Loucy (cell line): ENCODE data around the gene PLCL2.

Source experiments
- CTCF ChIP-seq: fragments of 200-600 bp; sonication (generic); conservative IDR thresholded peaks from 2 replicates; pipeline ENCODE4 v1.5.1; 2014; ENCODE audit warnings: mild to moderate bottlenecking, antibody characterized with exemption, low read length
- EZH2phosphoT487 ChIP-seq: fragments of 200-600 bp; IDR thresholded peaks from 2 replicates; pipeline ENCODE4 v1.6.1; 2018; ENCODE audit warnings: antibody characterized with exemption, mild to moderate bottlenecking, moderate library complexity, borderline replicate concordance

- TF ChIP-seq CTCF, result no peak
- no peak for TF ChIP-seq EZH2phosphoT487
Observed at GRCh38 chr3:17054982-17055343, 170.2 kb downstream of the PLCL2 start.
